GM21381 (cell line): Measurements from ENCODE around the gene DCBLD1.

ENCODE experiments used
- ATAC-seq: cut with Tn5 transposase; IDR thresholded peaks from one replicate; pipeline ENCODE4 v1.9.1; 2021; ENCODE audit warnings: mild to moderate bottlenecking, moderate library complexity; ENCODE audit not compliant: unreplicated experiment

The DCBLD1 gene

DNA sequence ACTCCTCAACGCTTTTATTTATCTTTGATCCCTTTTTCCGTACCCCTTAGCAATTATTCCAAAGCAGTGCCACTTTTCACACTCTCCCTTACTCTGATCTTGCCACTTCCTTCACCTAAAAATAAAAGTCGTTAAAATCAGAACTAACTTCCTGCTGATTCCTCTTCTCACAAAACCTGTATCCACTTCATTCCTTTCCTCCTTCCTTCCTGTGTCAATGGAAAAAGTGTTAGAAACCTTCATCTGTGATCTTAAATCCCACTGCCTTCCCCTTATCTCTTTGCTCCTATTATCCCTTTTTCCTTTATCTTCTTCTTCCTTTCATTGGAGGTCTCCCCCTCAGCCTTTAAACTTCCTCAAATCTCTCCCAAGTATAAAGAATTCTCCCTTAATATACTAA, 70.7 kb downstream of the DCBLD1 start:
- ATAC-seq = no peak

GRCh38 chr6:117555262-117555849, 72.9 kb downstream of the DCBLD1 start:
- no peak for ATAC-seq

DNA sequence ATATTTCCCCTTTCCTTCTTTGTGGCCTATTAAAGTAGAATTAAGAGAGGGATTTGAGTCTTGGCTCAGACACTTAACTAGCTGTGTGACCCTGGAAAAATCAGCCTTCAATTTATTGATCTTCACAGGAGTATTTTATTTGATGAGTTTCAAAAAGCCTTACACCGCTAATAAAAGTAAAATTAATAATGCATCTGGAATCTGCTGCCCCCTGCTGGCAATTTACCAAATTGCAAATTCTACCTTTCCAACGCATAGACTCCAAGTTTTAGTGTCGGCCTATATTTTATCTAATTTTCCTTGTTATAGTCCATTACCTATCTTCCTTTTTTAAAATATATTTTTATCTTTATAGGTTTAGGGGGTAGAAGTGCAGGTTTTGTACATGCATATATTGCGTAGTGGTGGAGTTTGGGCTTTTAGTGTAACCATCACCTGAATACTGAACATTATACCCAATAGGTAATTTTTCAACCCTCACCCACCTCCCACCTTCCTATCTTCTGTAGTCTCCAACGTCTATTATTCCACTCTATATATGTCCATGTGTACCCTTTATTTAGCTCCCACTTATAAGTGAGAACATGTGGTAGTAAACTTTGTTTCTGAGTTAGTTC, 73.5 kb downstream of the DCBLD1 start:
- ATAC-seq = no peak

DNA sequence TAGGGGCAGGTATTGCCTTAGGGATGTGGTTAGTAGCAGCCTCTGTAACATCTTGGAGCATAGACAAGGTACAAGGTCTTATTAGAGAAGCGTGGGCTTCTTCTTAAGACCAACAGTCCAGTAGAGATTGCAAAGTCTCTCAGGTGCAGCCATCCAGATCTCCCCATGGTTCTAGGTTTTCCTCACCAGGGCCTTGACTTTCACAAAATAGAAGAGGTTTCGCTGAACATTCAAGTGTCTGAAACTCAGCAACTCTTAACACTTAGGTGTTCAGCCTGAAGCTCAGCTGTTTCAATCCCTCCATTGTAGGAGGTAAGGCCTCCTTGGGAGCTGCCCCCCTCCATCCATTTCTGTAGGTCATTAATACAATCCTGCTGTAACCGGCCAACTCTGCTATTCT, 75.5 kb downstream of the DCBLD1 start:
- no peak for ATAC-seq

DNA sequence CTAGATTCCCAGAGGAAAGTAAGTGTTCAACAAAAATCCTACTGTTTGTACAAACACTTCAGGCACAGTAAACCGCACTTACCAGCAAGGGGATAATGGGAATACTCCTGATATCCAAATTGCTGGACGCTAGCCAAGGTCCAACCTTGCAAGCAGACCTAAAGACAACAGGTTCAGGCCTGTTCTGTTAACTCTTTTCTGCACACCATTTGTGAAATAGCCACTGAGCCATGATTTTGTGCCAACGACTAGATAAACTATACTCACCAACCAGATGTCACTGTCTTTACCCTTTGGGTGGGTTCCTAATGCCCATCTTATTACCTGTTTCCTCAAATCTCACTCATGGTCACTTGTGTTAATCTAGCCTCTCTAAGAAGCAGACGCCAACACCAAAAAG, 76.3 kb downstream of the DCBLD1 start:
- no peak for ATAC-seq

DNA sequence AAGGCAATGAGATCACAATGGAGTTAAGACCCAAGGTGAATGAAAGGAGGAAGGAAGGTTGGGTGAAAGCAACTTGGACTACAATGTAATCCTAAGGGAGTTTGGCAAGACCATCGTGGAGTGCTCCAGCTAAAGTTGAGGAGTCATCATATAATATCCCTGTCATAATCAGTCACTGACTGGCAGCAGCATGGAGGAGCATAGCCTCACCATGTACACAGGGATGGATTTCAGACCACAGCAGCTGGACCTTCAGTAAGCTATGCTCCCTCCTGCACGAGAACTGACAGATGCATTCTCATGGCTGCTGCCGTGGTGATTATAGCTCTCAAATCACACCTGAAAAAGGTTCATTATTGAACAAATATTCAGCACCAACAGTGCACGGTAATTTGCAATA, 76.8 kb downstream of the DCBLD1 start:
- no peak for ATAC-seq

- no peak for ATAC-seq
Observed at GRCh38 chr6:117561128-117561527, 78.7 kb downstream of the DCBLD1 start.

DNA sequence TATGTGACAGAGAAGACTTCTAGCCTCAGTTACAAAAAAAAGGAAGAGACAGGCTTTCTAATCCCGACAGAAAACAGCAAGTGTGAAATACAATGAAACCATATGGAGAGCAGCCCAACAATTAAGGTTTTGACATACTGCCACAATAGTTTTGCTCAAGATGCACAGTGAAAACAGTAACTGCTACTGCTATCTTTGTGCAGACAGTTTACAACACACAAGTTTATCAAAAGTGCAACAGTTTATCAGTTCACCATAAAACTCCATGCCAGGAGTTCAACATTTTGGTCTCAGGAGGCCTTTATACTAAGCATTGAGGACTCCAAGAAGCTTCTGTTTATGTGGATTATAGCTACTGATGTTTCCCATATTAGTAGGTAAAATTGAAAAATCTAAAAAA, 82.2 kb downstream of the DCBLD1 start:
- ATAC-seq = no peak

DNA sequence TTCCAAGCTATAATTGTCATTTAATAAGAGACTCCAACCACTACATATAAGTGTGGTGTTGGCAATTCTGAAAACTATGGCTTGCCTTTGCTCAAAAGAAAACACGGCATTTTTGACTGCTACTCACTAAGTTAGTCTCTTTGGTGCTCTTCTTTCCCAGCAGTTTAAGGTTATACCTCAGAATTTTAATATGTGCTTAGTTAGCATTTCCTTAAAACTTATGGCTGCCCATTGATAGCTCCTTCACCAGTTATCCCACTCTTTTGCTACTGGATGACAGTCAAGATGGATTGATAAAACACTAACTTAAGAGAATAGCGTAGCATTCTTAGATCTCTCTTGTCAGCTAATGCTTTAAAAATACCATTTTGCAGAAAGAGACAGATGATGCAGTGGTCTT, 85.8 kb downstream of the DCBLD1 start:
- ATAC-seq = no peak

- no peak for ATAC-seq
Observed at GRCh38 chr6:117568831-117569410, 86.4 kb downstream of the DCBLD1 start.

GRCh38 chr6:117573006-117573680, 90.7 kb downstream of the DCBLD1 start:
- ATAC-seq = no peak

DNA sequence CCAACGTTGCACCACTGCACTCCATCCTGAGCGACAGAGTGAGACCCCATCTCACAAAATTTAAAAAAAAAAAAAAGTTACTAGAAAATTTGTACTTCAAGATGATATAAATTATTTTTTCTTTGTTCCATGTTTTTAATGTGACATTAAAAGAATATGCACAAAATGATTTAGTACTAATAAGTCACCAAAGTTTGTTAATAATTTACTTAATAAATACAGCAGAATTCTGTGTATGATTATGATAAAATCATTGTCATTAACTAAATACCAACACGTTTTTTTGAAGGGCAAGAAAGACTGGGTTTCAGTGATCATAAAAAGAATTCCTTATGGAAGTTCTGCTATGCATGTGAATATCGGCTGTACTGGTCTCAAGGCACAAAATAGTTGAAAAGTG, 91.7 kb downstream of the DCBLD1 start:
- ATAC-seq = no peak

GRCh38 chr6:117585647-117586046, 103.2 kb downstream of the DCBLD1 start:
- ATAC-seq = no peak

DNA sequence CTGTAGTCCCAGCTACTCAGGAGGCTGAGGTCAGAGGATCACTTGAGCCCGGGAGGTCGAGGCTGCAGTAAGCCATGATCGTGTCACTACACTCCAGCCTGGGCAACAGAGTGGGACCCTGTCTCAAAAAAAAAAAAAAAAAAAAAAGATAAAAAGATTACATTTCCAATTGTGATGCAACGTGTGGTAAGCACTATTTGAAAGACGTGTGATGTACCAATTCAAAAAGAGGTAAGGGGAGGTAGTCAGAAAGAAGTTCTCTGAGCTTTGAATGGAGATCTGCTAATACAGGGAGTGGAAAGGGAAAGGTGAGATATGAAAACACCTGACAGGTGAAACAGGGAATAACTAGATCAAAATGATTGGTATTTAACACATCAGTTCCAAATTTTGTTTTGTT, 108.0 kb downstream of the DCBLD1 start:
- ATAC-seq = no peak

GRCh38 chr6:117591405-117591804, 108.9 kb downstream of the DCBLD1 start:
- no peak for ATAC-seq

DNA sequence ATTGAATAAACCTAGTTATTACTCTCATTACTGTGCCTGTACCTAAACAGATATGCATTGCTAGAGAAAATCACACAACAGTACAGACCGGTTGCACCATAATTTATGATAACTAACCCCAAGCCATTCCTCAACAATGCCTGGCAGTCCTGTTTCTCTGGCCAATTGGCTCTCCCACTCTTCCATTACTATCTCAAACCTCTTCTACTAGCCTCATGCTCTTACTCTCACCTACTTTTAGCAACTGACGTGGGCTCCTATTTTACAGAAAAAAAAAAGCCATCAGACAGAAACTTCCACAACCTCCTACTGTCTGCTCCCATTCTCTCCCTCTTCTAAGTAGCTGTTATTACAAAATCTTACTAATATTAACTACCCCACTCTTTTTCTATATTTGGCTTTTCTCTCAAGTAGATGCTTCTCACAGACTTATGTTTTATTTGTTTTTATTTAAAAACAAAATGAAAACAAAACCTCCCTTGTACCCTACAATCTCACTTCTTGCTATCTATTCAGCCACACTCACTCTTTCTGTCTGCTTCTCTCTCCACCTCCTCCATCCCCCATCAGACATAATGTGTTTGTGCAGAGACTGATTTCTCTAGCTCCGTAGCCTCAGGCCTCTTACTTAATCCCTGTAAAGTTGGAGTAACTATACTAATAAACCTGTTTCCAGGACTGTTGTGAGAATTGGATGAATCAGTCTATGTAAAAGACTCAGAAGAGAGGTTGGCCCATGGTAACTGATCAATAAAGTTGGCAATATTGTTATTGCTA, 110.7 kb downstream of the DCBLD1 start:
- ATAC-seq = no peak

- no peak for ATAC-seq
Observed at GRCh38 chr6:117595099-117595923, 112.8 kb downstream of the DCBLD1 start.

GRCh38 chr6:117597755-117598154, 115.3 kb downstream of the DCBLD1 start:
- no peak for ATAC-seq
